Smooth muscle cell (in vitro differentiated cells): Measurements from ENCODE around the gene UMODL1. TPM values are rescaled to one million over a fixed set of nuclear protein-coding genes. Genes with fewer than 3 reads are reported as not detected.
A peak's percentile ranks its signal among the peaks of the same experiment; 100 is the strongest.

ENCODE experiments used
- DNase-seq: peaks from one replicate; lab custom pipeline; 2025; ENCODE audit not compliant: unreplicated experiment; lab: John Stamatoyannopoulos, UW
- H2AFZ ChIP-seq: fragments of 200-600 bp; sonication (generic); 2 replicates; pipeline ENCODE4 v1.6.0; 2016; ENCODE audit warnings: antibody characterized with exemption, low read depth, mild to moderate bottlenecking
- H3F3A ChIP-seq: fragments of 200-600 bp; sonication (generic); 2 replicates; pipeline ENCODE4 v1.6.0; 2017; ENCODE audit warnings: antibody characterized with exemption, low read depth
- H3K27ac ChIP-seq: fragments of 200-600 bp; sonication (generic); 2 replicates; pipeline ENCODE4 v1.5.1; 2016; ENCODE audit warnings: low read depth, mild to moderate bottlenecking
- H3K27me3 ChIP-seq: fragments of 200-600 bp; sonication (generic); 2 replicates; pipeline ENCODE4 v1.6.1; 2016; ENCODE audit warnings: low read depth, mild to moderate bottlenecking
- H3K36me3 ChIP-seq: fragments of 200-600 bp; sonication (generic); 2 replicates; pipeline ENCODE4 v1.5.1; 2016; ENCODE audit warnings: low read depth
- H3K4me1 ChIP-seq: fragments of 200-600 bp; sonication (generic); 2 replicates; pipeline ENCODE4 v1.5.1; 2016; ENCODE audit warnings: low read depth
- H3K4me2 ChIP-seq: fragments of 200-600 bp; sonication (generic); 2 replicates; pipeline ENCODE4 v1.6.0; 2016; ENCODE audit warnings: mild to moderate bottlenecking
- H3K4me3 ChIP-seq: fragments of 200-600 bp; sonication (generic); 2 replicates; pipeline ENCODE4 v1.5.1; 2016; ENCODE audit warnings: mild to moderate bottlenecking
- H3K79me2 ChIP-seq: fragments of 200-600 bp; sonication (generic); 2 replicates; pipeline ENCODE4 v1.6.0; 2016; ENCODE audit warnings: low read depth, mild to moderate bottlenecking
- H3K9ac ChIP-seq: fragments of 200-600 bp; sonication (generic); 2 replicates; pipeline ENCODE4 v1.6.0; 2016; ENCODE audit warnings: low read depth
- H3K9me3 ChIP-seq: fragments of 200-600 bp; sonication (generic); replicated peaks from 2 replicates; pipeline ENCODE4 v1.5.1; 2016; ENCODE audit warnings: low read depth
- H4K20me1 ChIP-seq: fragments of 200-600 bp; sonication (generic); 2 replicates; pipeline ENCODE4 v1.6.0; 2016; ENCODE audit warnings: low read depth
- WGBS: methylation state at CpG from one replicate; pipeline ENCODE4 v1.1.7; 2016; ENCODE audit warnings: low lambda C conversion rate; 5-methylcytosine and 5-hydroxymethylcytosine counted together
- polyA plus RNA-seq: library from polyadenylated mRNA; unstranded; fragments of >200 nt; fragmentation: Nextera tagmentation; extraction: Ambion mirVana; gene quantifications from 2 replicates; pipeline ENCODE4 v1.2.1, GENCODE V29; 2016
- total RNA-seq: library from RNA; depleted of rRNA; stranded (reverse); fragments of >200 nt; gene quantifications from 2 replicates; pipeline ENCODE4 v1.2.3, GENCODE V29; 2014
- TF ChIP-seq, protein P1 (sequence below): fragments of 200-600 bp; sonication (generic); IDR thresholded peaks from 2 replicates; pipeline ENCODE4 v1.5.1; 2017; ENCODE audit warnings: borderline replicate concordance, mild to moderate bottlenecking, antibody characterized with exemption; ENCODE audit not compliant: insufficient read depth, poor library complexity, severe bottlenecking

UMODL1 gene
- total and polyA plus RNA-seq, 2 experiments from 2014 or later, result 0.14 TPM; not detected in 1

DNA sequence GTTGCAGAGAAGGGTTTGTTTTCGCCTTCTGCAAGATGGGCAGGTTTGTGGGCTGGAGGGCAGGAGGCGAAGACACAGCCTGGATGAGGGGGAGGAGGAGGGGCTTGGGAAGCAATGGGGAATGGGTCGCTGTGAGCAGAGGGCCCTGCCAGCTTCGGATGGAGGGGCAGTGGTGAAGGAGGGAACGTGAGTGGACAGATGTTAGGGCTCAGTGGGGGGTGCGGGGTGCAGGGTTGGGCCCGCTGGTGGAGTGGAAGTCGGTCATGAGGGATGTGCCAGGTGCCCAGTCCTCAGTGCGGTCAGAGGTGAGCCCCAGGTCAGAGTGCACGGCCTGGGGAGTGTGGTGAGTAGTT lies 92.4 kb downstream of the UMODL1 start:
- 90% methylated on average over 10 of the region's 10 CpGs for WGBS

DNA sequence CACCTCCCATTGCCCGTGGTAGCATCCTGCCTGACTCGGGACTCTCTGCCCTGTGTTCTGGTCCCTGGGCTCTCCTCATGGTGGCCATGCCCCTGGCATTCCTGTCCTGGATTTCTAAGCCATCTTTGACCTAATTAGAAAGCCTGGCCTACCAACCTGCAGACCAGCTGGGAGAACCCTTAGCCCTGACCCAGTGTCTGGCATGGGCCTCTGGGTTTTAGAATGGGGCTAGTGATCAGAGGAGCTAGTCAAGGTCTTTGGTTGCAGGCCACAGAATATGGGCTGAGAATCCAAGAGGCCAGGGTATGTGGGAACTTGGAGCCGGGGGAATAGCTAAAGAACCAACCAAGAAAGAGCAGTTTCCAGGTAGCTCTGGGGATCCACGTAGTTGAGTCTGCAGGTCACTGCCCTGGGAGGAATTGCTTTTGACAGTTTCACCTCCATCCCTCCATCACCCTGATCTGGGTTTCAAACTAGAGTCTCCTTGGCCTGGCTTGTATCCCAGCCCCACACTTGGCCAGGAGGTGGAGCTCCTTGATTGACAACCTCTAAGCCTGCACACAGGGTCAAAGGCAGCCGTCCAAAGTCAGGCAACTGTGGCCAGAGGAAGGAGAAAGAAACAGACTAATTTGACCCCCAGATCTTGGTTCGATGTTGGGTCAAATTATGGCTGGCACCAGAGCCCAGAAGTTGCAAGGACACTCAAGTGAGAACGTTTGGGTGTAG lies 93.1 kb downstream of the UMODL1 start:
- TF ChIP-seq, protein P1, sequence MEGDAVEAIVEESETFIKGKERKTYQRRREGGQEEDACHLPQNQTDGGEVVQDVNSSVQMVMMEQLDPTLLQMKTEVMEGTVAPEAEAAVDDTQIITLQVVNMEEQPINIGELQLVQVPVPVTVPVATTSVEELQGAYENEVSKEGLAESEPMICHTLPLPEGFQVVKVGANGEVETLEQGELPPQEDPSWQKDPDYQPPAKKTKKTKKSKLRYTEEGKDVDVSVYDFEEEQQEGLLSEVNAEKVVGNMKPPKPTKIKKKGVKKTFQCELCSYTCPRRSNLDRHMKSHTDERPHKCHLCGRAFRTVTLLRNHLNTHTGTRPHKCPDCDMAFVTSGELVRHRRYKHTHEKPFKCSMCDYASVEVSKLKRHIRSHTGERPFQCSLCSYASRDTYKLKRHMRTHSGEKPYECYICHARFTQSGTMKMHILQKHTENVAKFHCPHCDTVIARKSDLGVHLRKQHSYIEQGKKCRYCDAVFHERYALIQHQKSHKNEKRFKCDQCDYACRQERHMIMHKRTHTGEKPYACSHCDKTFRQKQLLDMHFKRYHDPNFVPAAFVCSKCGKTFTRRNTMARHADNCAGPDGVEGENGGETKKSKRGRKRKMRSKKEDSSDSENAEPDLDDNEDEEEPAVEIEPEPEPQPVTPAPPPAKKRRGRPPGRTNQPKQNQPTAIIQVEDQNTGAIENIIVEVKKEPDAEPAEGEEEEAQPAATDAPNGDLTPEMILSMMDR, result peak; percentile 21
- H3K4me3 ChIP-seq, result no peak overlapping the region
- H3K4me2 ChIP-seq, result no peak overlapping the region
- H3F3A ChIP-seq, result no peaks in the 10 kb centered on the region
- H4K20me1 ChIP-seq, result no peaks in the 10 kb centered on the region
- H3K27me3 ChIP-seq, result no peaks in the 10 kb centered on the region
- H3K36me3 ChIP-seq, result no peaks in the 10 kb centered on the region
- no peak overlapping the region for H2AFZ ChIP-seq
- H3K27ac ChIP-seq, result no peak overlapping the region
- H3K4me1 ChIP-seq, result peaks cover 4% of the 10 kb centered on the region
- H3K9me3 ChIP-seq, result no peaks in the 10 kb centered on the region
- DNase-seq, result no peak
- no peaks in the 10 kb centered on the region for H3K79me2 ChIP-seq
- 68% methylated on average over 7 of the region's 7 CpGs for WGBS
- no peak overlapping the region for H3K9ac ChIP-seq

More for the DNA sequence above, 92.4 kb downstream of the UMODL1 start:
- Histone ChIP-seq H3K9me3 (no peaks in the 10 kb centered on the region), H3K27ac (no peak overlapping the region), H3K4me2 (no peak overlapping the region), H3K79me2 (no peaks in the 10 kb centered on the region), H4K20me1 (no peaks in the 10 kb centered on the region), H3K4me3 (no peak overlapping the region), H3K27me3 (no peaks in the 10 kb centered on the region), H3K36me3 (no peaks in the 10 kb centered on the region), H2AFZ (no peak overlapping the region), H3K4me1 (peaks cover 4% of the 10 kb centered on the region), H3K9ac (no peak overlapping the region), H3F3A (no peaks in the 10 kb centered on the region)
- TF ChIP-seq, protein P1, result no peak
- DNase-seq, result no peak

DNA sequence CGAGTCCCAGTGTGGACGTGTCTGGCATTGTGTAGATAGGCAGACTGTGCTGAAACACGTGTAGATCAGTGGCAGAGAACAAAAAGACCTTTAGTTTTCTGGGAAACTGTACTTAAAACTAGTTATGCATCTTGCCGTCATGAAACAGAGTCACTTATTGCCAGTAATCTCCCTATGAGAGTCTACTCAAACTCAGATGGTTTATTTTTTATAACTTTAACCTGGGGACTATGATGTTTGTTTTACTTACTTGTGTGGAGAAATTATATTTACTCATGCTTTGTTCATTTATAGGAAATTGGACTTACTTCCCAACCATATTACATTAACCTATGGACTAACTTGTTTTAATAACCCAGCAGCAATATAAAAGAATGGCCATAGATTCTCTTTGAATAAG lies 93.7 kb downstream of the UMODL1 start:
- H3K36me3 ChIP-seq, result no peaks in the 10 kb centered on the region
- H4K20me1 ChIP-seq, result no peaks in the 10 kb centered on the region
- TF ChIP-seq, protein P1, result no peak
- no peak overlapping the region for H3K4me3 ChIP-seq
- H3K9ac ChIP-seq, result no peak overlapping the region
- H3K4me2 ChIP-seq, result no peak overlapping the region
- H3K27me3 ChIP-seq, result no peaks in the 10 kb centered on the region
- 83% methylated on average over 4 of the region's 4 CpGs for WGBS
- no peak overlapping the region for H2AFZ ChIP-seq
- no peak overlapping the region for H3K27ac ChIP-seq
- H3K4me1 ChIP-seq, result peaks cover 4% of the 10 kb centered on the region
- no peak for DNase-seq
- no peaks in the 10 kb centered on the region for H3K79me2 ChIP-seq
- H3F3A ChIP-seq, result no peaks in the 10 kb centered on the region
- H3K9me3 ChIP-seq, result no peaks in the 10 kb centered on the region

DNA sequence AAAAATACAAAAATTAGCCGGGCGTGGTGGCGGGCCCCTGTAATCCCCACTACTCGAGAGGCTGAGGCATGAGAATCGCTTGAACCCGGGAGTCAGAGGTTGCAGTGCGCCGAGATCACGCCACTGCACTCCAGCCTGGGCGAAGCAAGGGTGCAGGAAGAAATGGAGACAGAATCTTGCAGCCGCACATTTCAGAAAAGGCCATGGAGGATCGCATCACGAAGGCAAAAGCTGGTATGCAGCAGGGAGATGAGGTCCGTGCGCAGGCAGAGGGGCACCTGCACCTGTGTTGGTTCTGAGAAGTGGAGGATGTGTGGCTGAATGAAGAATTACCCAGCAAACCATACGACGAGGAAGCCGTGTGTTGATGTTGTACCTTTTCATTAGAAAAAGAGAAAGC lies 94.8 kb downstream of the UMODL1 start:
- no peaks in the 10 kb centered on the region for H4K20me1 ChIP-seq
- no peak overlapping the region for H3K4me2 ChIP-seq
- no peaks in the 10 kb centered on the region for H3K9me3 ChIP-seq
- peaks cover 4% of the 10 kb centered on the region for H3K4me1 ChIP-seq
- H2AFZ ChIP-seq, result no peak overlapping the region
- H3K27ac ChIP-seq, result no peak overlapping the region
- WGBS, result 98% methylated on average over 18 of the region's 18 CpGs
- no peak for DNase-seq
- no peaks in the 10 kb centered on the region for H3K79me2 ChIP-seq
- no peaks in the 10 kb centered on the region for H3K27me3 ChIP-seq
- no peaks in the 10 kb centered on the region for H3K36me3 ChIP-seq
- H3F3A ChIP-seq, result no peaks in the 10 kb centered on the region
- H3K4me3 ChIP-seq, result no peak overlapping the region
- H3K9ac ChIP-seq, result no peak overlapping the region
- TF ChIP-seq, protein P1, result no peak
